Panc1 (cell line): ENCODE data around the gene INTS4. TPM values are rescaled to one million over a fixed set of nuclear protein-coding genes. Genes with fewer than 3 reads are reported as not detected.

Experiments used
- ATAC-seq: fragments of 200-7000 bp; cut with Tn5 transposase; 2 replicates; pipeline ENCODE4 v1.9.1; 2020; ENCODE audit warnings: mild to moderate bottlenecking, moderate library complexity
- BruUV-seq: library from RNA; stranded (reverse); fragments of 400-500 nt; replicated peaks from 2 replicates; lab custom pipeline; 2021; lab: Mats Ljungman, UMichigan
- CTCF ChIA-PET: fragments of 300-600 bp; sonication (Branson Sonifier 250); formaldehyde crosslinking; loops from one replicate; lab custom pipeline; 2022; ENCODE audit warnings: antibody characterized with exemption; lab: Charles Lee
- POLR2A ChIA-PET: fragments of 300-600 bp; sonication (Branson Sonifier 250); formaldehyde crosslinking; loops from one replicate; lab custom pipeline; 2022; ENCODE audit warnings: antibody characterized with exemption; lab: Charles Lee
- DNase-seq: peaks from one replicate; pipeline ENCODE4 v3.0.0-alpha.2; 2010; ENCODE audit warnings: low read depth, low spot score
- H3K27ac ChIP-seq: 2 replicates; pipeline ENCODE4 v1.5.1; 2011; ENCODE audit warnings: mild to moderate bottlenecking, low read length, inconsistent platforms
- H3K27me3 ChIP-seq: fragments of 200-500 bp; sonication (Bioruptor generic); 2 replicates; pipeline ENCODE4 v1.6.0; 2014; ENCODE audit warnings: low read length, inconsistent platforms; ENCODE audit not compliant: control insufficient read depth, insufficient read depth
- H3K36me3 ChIP-seq: fragments of 200-500 bp; sonication (Bioruptor generic); 2 replicates; pipeline ENCODE4 v1.5.1; 2014; ENCODE audit warnings: inconsistent platforms, mild to moderate bottlenecking, low read length, moderate library complexity; ENCODE audit not compliant: control insufficient read depth, insufficient read depth
- H3K4me1 ChIP-seq: 2 replicates; pipeline ENCODE4 v1.5.1; 2011; ENCODE audit warnings: inconsistent platforms, mild to moderate bottlenecking, low read length, moderate library complexity; ENCODE audit not compliant: control insufficient read depth, insufficient read depth
- H3K4me3 ChIP-seq, 2 experiments: 2 replicates each; pipeline ENCODE4 v1.5.1; 2011 to 2012; ENCODE audit warnings: low read depth in 2 of 2, low read length in 2 of 2, mild to moderate bottlenecking in 2 of 2, inconsistent platforms in 1 of 2, moderate library complexity in 1 of 2
- H3K9me3 ChIP-seq: fragments of 200-500 bp; sonication (Bioruptor generic); 2 replicates; pipeline ENCODE4 v1.5.1; 2014; ENCODE audit warnings: low read depth, mild to moderate bottlenecking, inconsistent platforms, low read length, moderate library complexity; ENCODE audit not compliant: control insufficient read depth, insufficient read depth
- CTCF ChIP-seq: fragments of 450-650 bp; IDR thresholded peaks from 2 replicates; pipeline ENCODE4 v1.5.1; 2017; ENCODE audit warnings: mild to moderate bottlenecking
- POLR2AphosphoS5 ChIP-seq: IDR thresholded peaks from 2 replicates; pipeline ENCODE4 v1.6.1; 2012; ENCODE audit warnings: mild to moderate bottlenecking, low read depth, low read length, moderate library complexity
- REST ChIP-seq, 2 experiments: IDR thresholded peaks; 2 replicates each; pipeline ENCODE4 v1.6.1; 2011 to 2012; ENCODE audit warnings: low read depth in 2 of 2, control low read depth in 1 of 2, low read length in 1 of 2, mild to moderate bottlenecking in 1 of 2, moderate library complexity in 1 of 2; ENCODE audit not compliant: insufficient read depth in 1 of 2
- SIN3A ChIP-seq: IDR thresholded peaks from 2 replicates; pipeline ENCODE4 v1.6.1; 2012; ENCODE audit warnings: low read depth, mild to moderate bottlenecking, low read length, moderate library complexity, borderline replicate concordance; ENCODE audit not compliant: insufficient read depth
- TCF7L2 ChIP-seq: IDR thresholded peaks from 2 replicates; pipeline ENCODE4 v1.6.1; 2011; ENCODE audit warnings: mild to moderate bottlenecking, low read depth, low read length, inconsistent platforms
- in situ Hi-C: cut with HindIII; loops from 2 replicates; pipeline ENCODE4 v1.10.0; 2016; ENCODE audit warnings: low sequenced_read_pairs, low pct_unique_long_range_greater_than_20kb
- intact Hi-C: fragments of 100-400 bp; cut with micrococcal nuclease; formaldehyde crosslinking; loops from one replicate; pipeline ENCODE4 v1.10.0; 2022; ENCODE audit not compliant: unreplicated experiment
- total RNA-seq: library from RNA; stranded (reverse); gene quantifications from one replicate; pipeline ENCODE4 v1.2.1, GENCODE V29; 2021; ENCODE audit not compliant: unreplicated experiment

INTS4 gene
- total RNA-seq, 1 experiment from 2014 or later = 48.2 TPM

GRCh38 chr11:78038697-78039313 is 44.3 kb upstream of the INTS4 start:
- Histone ChIP-seq H3K9me3 (no peaks in the 10 kb centered on the region), H3K36me3 (no peaks in the 10 kb centered on the region), H3K27ac (no peak overlapping the region), H3K4me1 (peaks cover 10% of the 10 kb centered on the region), H3K27me3 (no peaks in the 10 kb centered on the region), H3K4me3 (no peak overlapping the region)
- no peak for ATAC-seq
- CTCF ChIA-PET = no interaction called here
- in situ Hi-C loops (no loop called here), intact Hi-C loops (no loop called here)
- DNase-seq = no peak
- no peak for TF ChIP-seq SIN3A
- no peak for TF ChIP-seq CTCF
- TF ChIP-seq TCF7L2 = no peak
- TF ChIP-seq REST (IDR thresholded peaks at IDR 0.05; ENCODE audit: insufficient read depth in 1 of 2, low read depth in 2 of 2, low read length in 1 of 2) = no peak
- TF ChIP-seq POLR2AphosphoS5 = no peak
- POLR2A ChIA-PET = no interaction called here
- BruUV-seq = no TSS peak

- BruUV-seq = no TSS peak
- no peak for ATAC-seq
- no peak for TF ChIP-seq REST (IDR thresholded peaks at IDR 0.05; ENCODE audit: insufficient read depth in 1 of 2, low read depth in 2 of 2, low read length in 1 of 2)
- no peak for TF ChIP-seq TCF7L2
- no peak for TF ChIP-seq POLR2AphosphoS5
- no peak for TF ChIP-seq SIN3A
- TF ChIP-seq CTCF = no peak
Measured at GRCh38 chr11:78037825-78038620, 43.6 kb upstream of the INTS4 start.

More at GRCh38 chr11:78037825-78038620, 43.6 kb upstream of the INTS4 start:
- CTCF ChIA-PET = no interaction called here
- H3K4me1 ChIP-seq = peaks cover 10% of the 10 kb centered on the region
- H3K36me3 ChIP-seq = no peaks in the 10 kb centered on the region
- H3K4me3 ChIP-seq = no peak overlapping the region
- DNase-seq = no peak
- H3K27ac ChIP-seq = no peak overlapping the region
- POLR2A ChIA-PET = no interaction called here
- H3K9me3 ChIP-seq = no peaks in the 10 kb centered on the region
- no peaks in the 10 kb centered on the region for H3K27me3 ChIP-seq
- intact Hi-C loops (no loop called here), in situ Hi-C loops (no loop called here)
